Central memory CD8-positive, alpha-beta T cell (primary cell): ENCODE data around the gene RHO.

Source experiments
- ATAC-seq: fragments of 150-1000 bp; cut with Tn5 transposase; replicated peaks from 2 replicates; pipeline ENCODE4 v1.10.0; 2022; ENCODE audit warnings: mild to moderate bottlenecking, moderate FRiP score, moderate number of reproducible peaks; ENCODE audit not compliant: poor library complexity, severe bottlenecking; ENCODE audit errors: extremely low read depth
- DNase-seq, 2 donors: peaks; one replicate each; pipeline ENCODE4 v3.0.0; 2021; ENCODE audit warnings: low spot score in 2 of 2
- H3K27ac Mint-ChIP-seq: one replicate; pipeline ENCODE4 v1.8.0; 2022; ENCODE audit warnings: low read depth, mild to moderate bottlenecking, moderate library complexity, mixed read lengths
- H3K27me3 Mint-ChIP-seq: one replicate; pipeline ENCODE4 v1.8.0; 2022; ENCODE audit warnings: mixed read lengths
- H3K36me3 Mint-ChIP-seq: one replicate; pipeline ENCODE4 v1.8.0; 2022; ENCODE audit warnings: mild to moderate bottlenecking, moderate library complexity, mixed read lengths; ENCODE audit not compliant: insufficient read depth
- H3K4me1 Mint-ChIP-seq: one replicate; pipeline ENCODE4 v1.8.0; 2022; ENCODE audit warnings: mixed read lengths
- H3K4me3 Mint-ChIP-seq: one replicate; pipeline ENCODE4 v1.8.0; 2022; ENCODE audit warnings: mild to moderate bottlenecking, moderate library complexity, mixed read lengths
- H3K9me3 Mint-ChIP-seq: one replicate; pipeline ENCODE4 v1.8.0; 2022; ENCODE audit warnings: mixed read lengths

The RHO gene

DNA sequence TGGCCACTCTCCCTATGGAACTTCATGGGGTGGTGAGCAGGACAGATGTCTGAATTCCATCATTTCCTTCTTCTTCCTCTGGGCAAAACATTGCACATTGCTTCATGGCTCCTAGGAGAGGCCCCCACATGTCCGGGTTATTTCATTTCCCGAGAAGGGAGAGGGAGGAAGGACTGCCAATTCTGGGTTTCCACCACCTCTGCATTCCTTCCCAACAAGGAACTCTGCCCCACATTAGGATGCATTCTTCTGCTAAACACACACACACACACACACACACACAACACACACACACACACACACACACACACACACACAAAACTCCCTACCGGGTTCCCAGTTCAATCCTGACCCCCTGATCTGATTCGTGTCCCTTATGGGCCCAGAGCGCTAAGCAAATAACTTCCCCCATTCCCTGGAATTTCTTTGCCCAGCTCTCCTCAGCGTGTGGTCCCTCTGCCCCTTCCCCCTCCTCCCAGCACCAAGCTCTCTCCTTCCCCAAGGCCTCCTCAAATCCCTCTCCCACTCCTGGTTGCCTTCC lies 1.9 kb downstream of the RHO start:
- no peak for DNase-seq
- Mint-ChIP-seq H3K36me3 (peaks cover 1% of the 10 kb centered on the region), H3K27ac (no peak overlapping the region), H3K27me3 (no peaks in the 10 kb centered on the region), H3K4me1 (peaks cover 12% of the 10 kb centered on the region), H3K9me3 (no peaks in the 10 kb centered on the region), H3K4me3 (no peak overlapping the region)
- no peak for ATAC-seq

DNA sequence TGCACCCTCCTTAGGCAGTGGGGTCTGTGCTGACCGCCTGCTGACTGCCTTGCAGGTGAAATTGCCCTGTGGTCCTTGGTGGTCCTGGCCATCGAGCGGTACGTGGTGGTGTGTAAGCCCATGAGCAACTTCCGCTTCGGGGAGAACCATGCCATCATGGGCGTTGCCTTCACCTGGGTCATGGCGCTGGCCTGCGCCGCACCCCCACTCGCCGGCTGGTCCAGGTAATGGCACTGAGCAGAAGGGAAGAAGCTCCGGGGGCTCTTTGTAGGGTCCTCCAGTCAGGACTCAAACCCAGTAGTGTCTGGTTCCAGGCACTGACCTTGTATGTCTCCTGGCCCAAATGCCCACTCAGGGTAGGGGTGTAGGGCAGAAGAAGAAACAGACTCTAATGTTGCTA lies 2.4 kb downstream of the RHO start:
- ATAC-seq, result no peak
- no peaks in the 10 kb centered on the region for H3K27me3 Mint-ChIP-seq
- DNase-seq, result no peak
- H3K9me3 Mint-ChIP-seq, result no peaks in the 10 kb centered on the region
- peaks cover 12% of the 10 kb centered on the region for H3K4me1 Mint-ChIP-seq
- H3K36me3 Mint-ChIP-seq, result peaks cover 1% of the 10 kb centered on the region
- no peak overlapping the region for H3K27ac Mint-ChIP-seq
- no peak overlapping the region for H3K4me3 Mint-ChIP-seq

DNA sequence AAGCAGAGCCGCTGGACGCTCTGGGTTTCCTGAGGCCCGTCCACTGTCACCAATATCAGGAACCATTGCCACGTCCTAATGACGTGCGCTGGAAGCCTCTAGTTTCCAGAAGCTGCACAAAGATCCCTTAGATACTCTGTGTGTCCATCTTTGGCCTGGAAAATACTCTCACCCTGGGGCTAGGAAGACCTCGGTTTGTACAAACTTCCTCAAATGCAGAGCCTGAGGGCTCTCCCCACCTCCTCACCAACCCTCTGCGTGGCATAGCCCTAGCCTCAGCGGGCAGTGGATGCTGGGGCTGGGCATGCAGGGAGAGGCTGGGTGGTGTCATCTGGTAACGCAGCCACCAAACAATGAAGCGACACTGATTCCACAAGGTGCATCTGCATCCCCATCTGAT lies 3.3 kb downstream of the RHO start:
- H3K4me1 Mint-ChIP-seq, result peaks cover 12% of the 10 kb centered on the region
- H3K9me3 Mint-ChIP-seq, result no peaks in the 10 kb centered on the region
- ATAC-seq (no peak), DNase-seq (no peak)
- peak overlapping the region; percentile 13 for H3K27ac Mint-ChIP-seq
- no peaks in the 10 kb centered on the region for H3K27me3 Mint-ChIP-seq
- H3K36me3 Mint-ChIP-seq, result peaks cover 1% of the 10 kb centered on the region
- no peak overlapping the region for H3K4me3 Mint-ChIP-seq

DNA sequence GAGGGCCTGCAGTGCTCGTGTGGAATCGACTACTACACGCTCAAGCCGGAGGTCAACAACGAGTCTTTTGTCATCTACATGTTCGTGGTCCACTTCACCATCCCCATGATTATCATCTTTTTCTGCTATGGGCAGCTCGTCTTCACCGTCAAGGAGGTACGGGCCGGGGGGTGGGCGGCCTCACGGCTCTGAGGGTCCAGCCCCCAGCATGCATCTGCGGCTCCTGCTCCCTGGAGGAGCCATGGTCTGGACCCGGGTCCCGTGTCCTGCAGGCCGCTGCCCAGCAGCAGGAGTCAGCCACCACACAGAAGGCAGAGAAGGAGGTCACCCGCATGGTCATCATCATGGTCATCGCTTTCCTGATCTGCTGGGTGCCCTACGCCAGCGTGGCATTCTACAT lies 3.8 kb downstream of the RHO start:
- H3K4me1 Mint-ChIP-seq, result peaks cover 12% of the 10 kb centered on the region
- H3K4me3 Mint-ChIP-seq, result no peak overlapping the region
- H3K27ac Mint-ChIP-seq, result peak overlapping the region; percentile 13
- no peaks in the 10 kb centered on the region for H3K9me3 Mint-ChIP-seq
- ATAC-seq (no peak), DNase-seq (no peak)
- no peaks in the 10 kb centered on the region for H3K27me3 Mint-ChIP-seq
- H3K36me3 Mint-ChIP-seq, result peaks cover 1% of the 10 kb centered on the region

DNA sequence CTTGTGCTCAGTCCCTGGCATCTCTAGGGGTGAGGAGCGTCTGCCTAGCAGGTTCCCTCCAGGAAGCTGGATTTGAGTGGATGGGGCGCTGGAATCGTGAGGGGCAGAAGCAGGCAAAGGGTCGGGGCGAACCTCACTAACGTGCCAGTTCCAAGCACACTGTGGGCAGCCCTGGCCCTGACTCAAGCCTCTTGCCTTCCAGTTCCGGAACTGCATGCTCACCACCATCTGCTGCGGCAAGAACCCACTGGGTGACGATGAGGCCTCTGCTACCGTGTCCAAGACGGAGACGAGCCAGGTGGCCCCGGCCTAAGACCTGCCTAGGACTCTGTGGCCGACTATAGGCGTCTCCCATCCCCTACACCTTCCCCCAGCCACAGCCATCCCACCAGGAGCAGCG lies 5.0 kb downstream of the RHO start:
- Mint-ChIP-seq H3K27ac (no peak overlapping the region), H3K36me3 (peaks cover 1% of the 10 kb centered on the region), H3K9me3 (no peaks in the 10 kb centered on the region), H3K4me3 (no peak overlapping the region), H3K4me1 (peaks cover 12% of the 10 kb centered on the region), H3K27me3 (no peaks in the 10 kb centered on the region)
- ATAC-seq (no peak), DNase-seq (no peak)

DNA sequence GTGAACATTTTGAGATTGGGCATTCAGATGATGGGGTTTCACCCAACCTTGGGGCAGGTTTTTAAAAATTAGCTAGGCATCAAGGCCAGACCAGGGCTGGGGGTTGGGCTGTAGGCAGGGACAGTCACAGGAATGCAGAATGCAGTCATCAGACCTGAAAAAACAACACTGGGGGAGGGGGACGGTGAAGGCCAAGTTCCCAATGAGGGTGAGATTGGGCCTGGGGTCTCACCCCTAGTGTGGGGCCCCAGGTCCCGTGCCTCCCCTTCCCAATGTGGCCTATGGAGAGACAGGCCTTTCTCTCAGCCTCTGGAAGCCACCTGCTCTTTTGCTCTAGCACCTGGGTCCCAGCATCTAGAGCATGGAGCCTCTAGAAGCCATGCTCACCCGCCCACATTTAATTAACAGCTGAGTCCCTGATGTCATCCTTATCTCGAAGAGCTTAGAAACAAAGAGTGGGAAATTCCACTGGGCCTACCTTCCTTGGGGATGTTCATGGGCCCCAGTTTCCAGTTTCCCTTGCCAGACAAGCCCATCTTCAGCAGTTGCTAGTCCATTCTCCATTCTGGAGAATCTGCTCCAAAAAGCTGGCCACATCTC lies 6.1 kb downstream of the RHO start:
- DNase-seq (no peak), ATAC-seq (no peak)
- peaks cover 1% of the 10 kb centered on the region for H3K36me3 Mint-ChIP-seq
- no peak overlapping the region for H3K4me3 Mint-ChIP-seq
- H3K27ac Mint-ChIP-seq, result no peak overlapping the region
- H3K4me1 Mint-ChIP-seq, result peaks cover 12% of the 10 kb centered on the region
- H3K9me3 Mint-ChIP-seq, result no peaks in the 10 kb centered on the region
- H3K27me3 Mint-ChIP-seq, result no peaks in the 10 kb centered on the region

DNA sequence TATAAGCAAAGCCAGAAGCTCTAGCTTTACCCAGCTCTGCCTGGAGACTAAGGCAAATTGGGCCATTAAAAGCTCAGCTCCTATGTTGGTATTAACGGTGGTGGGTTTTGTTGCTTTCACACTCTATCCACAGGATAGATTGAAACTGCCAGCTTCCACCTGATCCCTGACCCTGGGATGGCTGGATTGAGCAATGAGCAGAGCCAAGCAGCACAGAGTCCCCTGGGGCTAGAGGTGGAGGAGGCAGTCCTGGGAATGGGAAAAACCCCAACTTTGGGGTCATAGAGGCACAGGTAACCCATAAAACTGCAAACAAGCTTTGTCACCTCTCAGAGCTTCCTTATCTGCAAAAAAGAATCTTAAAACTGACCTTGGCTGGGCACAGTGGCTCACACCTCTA lies 6.6 kb downstream of the RHO start:
- no peak for ATAC-seq
- no peaks in the 10 kb centered on the region for H3K27me3 Mint-ChIP-seq
- peaks cover 12% of the 10 kb centered on the region for H3K4me1 Mint-ChIP-seq

DNA sequence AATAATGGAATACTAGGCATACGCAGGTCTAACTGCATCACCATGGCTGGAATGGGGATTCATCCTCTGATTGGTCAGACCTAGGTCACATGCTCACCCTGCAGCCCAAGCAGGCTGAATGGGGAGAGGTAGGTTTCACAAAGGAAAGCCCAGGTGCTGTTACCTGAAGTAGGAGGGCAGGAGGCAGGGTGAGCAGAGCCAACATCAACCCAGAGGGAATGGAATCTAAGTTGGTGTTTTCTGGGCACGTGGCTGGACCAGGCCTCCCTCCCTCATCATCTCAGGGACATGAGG lies 7.9 kb downstream of the RHO start:
- H3K4me1 Mint-ChIP-seq, result peaks cover 12% of the 10 kb centered on the region
- DNase-seq (no peak), ATAC-seq (no peak)
- H3K4me3 Mint-ChIP-seq, result no peak overlapping the region
- H3K36me3 Mint-ChIP-seq, result peaks cover 1% of the 10 kb centered on the region
- H3K27ac Mint-ChIP-seq, result no peak overlapping the region
- H3K9me3 Mint-ChIP-seq, result no peaks in the 10 kb centered on the region
- no peaks in the 10 kb centered on the region for H3K27me3 Mint-ChIP-seq

More for the DNA sequence above, 6.6 kb downstream of the RHO start:
- peaks cover 1% of the 10 kb centered on the region for H3K36me3 Mint-ChIP-seq
- H3K9me3 Mint-ChIP-seq, result no peaks in the 10 kb centered on the region
- H3K27ac Mint-ChIP-seq, result no peak overlapping the region
- DNase-seq, result no peak
- H3K4me3 Mint-ChIP-seq, result no peak overlapping the region

DNA sequence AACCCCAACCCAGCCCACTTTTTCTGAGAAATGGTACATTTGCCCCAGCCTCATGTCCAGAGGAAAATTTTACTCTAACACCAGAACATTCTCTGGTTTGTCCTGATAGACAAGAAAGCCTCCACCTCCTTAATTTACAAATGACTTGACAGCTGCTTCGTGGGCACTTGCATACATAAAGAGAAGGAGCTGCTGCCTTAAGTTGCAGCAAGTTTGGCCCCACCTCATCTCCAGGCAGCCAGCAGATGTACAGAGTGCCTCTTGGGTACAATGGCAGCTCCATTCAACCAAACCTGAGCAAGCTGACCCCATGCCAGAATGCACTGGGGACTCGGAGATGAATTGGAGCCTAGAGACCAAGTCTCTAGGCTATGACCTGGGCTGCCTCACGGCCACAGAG lies 8.4 kb downstream of the RHO start:
- Mint-ChIP-seq H3K27ac (peak overlapping the region; percentile 81), H3K36me3 (peaks cover under 1% of the 10 kb centered on the region), H3K4me1 (peaks cover 7% of the 10 kb centered on the region), H3K27me3 (no peaks in the 10 kb centered on the region), H3K4me3 (no peak overlapping the region), H3K9me3 (no peaks in the 10 kb centered on the region)
- DNase-seq (no peak), ATAC-seq (no peak)

DNA sequence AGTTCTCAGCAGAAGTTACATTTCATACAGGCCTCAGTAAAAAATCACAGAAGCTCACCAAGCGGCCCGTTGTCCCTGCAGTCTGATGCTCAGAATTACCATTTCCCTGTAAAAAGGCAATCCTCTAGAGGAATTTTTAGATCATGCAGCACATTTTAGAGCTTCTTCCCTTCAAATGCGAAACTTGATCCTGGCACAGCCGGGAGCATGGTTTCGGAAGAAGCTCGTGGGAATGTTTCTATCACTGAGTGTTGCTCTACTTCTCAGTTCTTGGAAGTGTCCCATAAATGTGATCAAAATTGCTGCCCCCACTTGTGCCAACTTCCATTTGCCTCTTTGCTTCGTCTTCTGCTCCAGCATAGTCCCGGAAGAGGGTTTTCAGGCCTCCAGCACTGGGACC lies 10.8 kb downstream of the RHO start:
- H3K4me1 Mint-ChIP-seq, result peaks cover 3% of the 10 kb centered on the region
- H3K27me3 Mint-ChIP-seq, result no peaks in the 10 kb centered on the region
- ATAC-seq, result no peak
- DNase-seq, result no peak
- H3K36me3 Mint-ChIP-seq, result peaks cover 3% of the 10 kb centered on the region
- H3K27ac Mint-ChIP-seq, result no peak overlapping the region
- H3K9me3 Mint-ChIP-seq, result no peaks in the 10 kb centered on the region
- H3K4me3 Mint-ChIP-seq, result no peak overlapping the region

DNA sequence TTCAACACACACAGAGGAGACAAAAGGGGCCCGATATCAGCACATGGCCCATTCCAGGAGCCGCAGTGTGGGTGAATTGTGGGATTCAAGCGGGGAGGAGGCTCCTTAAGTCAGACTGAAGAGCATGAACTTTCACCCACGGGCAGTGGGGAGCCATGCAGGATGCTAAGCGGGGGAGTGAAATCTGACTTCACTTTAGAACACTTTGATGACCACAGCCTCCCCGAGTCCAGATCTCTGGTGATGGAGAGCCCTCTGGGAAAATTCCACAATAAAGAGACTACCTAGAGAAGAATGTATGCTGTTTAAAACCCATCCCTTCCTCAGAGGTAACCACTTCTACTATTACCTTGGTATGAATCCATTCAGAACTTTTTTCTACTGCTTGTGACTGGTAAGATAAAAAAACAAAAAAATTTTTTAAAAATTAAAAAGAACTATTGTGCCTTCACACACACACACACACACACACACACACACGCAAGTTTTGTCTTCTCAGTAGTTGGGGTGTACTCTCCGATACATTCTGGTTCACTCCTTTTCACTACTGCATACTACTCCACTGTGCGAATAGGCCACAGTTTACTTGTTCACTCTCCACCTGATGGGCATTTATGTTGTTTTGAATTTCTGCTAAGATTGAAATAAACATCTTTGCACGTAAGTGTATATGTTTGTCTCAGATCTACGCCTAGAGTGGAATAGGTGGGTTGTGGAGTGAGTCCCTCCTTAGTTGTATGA lies 12.5 kb downstream of the RHO start:
- Mint-ChIP-seq H3K4me3 (no peak overlapping the region), H3K4me1 (no peaks in the 10 kb centered on the region), H3K9me3 (no peaks in the 10 kb centered on the region), H3K36me3 (peaks cover 3% of the 10 kb centered on the region), H3K27ac (no peak overlapping the region), H3K27me3 (no peaks in the 10 kb centered on the region)
- DNase-seq (no peak), ATAC-seq (no peak)

DNA sequence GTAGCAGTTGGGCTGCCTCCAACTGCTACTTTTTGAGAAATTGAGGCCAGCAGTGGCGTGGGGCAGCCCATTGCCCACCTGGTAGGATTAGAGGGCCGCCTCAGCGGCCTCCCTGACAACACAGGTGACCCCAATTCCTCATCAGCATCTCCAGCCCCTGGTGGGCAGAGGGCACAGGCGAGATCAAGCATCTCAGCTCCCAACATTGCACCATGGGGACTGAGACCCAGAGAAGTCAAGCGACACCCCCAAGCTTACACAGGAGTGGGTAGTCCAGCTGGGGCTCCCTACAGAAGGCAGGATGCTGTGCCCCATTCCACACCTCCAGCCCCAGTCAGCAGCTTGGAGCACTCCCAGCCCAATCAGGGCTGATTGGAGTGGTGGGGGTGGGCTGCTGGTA lies 14.3 kb downstream of the RHO start:
- ATAC-seq, result no peak

DNA sequence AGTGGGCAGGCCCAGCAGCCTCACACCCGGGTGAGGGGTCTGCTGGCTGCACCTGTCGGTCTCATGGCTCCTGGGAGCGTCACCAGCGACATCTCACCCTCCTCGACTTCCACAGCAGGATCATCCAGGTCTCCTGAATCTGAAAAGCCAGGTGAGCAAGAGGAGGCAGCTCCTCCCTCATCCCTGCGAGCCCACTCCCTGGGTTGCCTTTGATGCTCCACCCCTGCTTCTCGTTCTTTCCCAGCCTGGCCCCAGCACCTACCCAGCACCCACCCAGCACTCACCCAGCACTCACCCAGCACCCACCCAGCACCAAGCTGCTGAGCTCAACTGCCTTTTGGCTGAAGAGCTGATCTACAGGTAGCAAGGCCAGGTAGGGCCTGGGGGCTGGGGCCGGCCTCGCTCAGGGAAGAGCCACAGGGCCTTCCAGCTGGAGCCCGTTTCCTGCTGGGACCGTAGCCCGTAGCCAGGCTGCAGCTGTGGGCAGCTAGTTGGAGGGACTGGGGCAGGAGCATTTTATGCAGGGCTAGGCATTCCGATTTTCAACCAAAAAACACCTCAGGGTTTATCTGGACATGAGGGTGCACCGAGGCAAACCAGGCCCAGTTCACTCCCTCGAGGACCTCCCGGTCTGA lies 14.8 kb downstream of the RHO start, which contains the start of gene H1-8:
Gene H1-8 (plus strand): TSS at position 20 of the 635 bp plus-strand sequence. CDS start 44 bp downstream, at position 64.
- H3K27ac Mint-ChIP-seq, result peak within 1 kb of the TSS; percentile 10

More for the DNA sequence above, 14.3 kb downstream of the RHO start:
- peaks cover 3% of the 10 kb centered on the region for H3K36me3 Mint-ChIP-seq
- no peaks in the 10 kb centered on the region for H3K9me3 Mint-ChIP-seq
- no peak overlapping the region for H3K4me3 Mint-ChIP-seq
- H3K27ac Mint-ChIP-seq, result no peak overlapping the region
- no peak for DNase-seq
- no peaks in the 10 kb centered on the region for H3K4me1 Mint-ChIP-seq
- no peaks in the 10 kb centered on the region for H3K27me3 Mint-ChIP-seq

More for the DNA sequence above, 14.8 kb downstream of the RHO start, which contains the start of gene H1-8:
- Mint-ChIP-seq H3K9me3 (no peaks in the 10 kb centered on the region), H3K36me3 (peaks cover 3% of the 10 kb centered on the region), H3K27me3 (no peaks in the 10 kb centered on the region), H3K4me3 (no peak within 1 kb of the TSS), H3K4me1 (no peaks in the 10 kb centered on the region)
- no peak for ATAC-seq
- no peak for DNase-seq
